ENCODE data around the gene OXSM.

DNA sequence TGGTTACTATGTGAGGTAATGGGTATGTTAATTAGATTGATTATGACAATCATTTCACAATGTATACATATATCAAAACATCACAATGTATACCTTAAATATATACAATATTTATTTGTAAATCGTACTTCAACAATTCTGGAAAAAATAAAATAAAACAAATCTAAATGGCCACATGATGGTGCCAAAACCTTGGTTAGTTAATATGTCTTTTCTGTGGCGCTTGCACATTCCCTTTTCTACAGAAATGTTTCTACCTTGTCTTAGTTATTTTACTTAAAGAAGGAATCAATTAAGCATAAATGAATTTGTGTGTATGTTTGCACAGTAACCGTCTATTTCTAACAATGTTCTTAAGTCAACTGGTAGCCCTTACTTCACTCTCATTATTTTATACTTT is 53.4 kb downstream of the OXSM start:
- TF ChIP-seq POLR2A (IDR thresholded peaks at IDR 0.05): no peak
- TF ChIP-seq CTCF (IDR thresholded peaks at IDR 0.05): no peak

All from vagina (tissue), 2 donors.